AG10803 (cell line): ENCODE results near the gene TAOK2.

Experiments used
- DNase-seq: peaks from one replicate; pipeline ENCODE4 v3.0.0; 2010; ENCODE audit warnings: low read depth
- H3K4me3 ChIP-seq: 2 replicates; pipeline ENCODE4 v1.5.1; 2011; ENCODE audit warnings: mild to moderate bottlenecking, low read length, control low read depth
- CTCF ChIP-seq: conservative IDR thresholded peaks from 2 replicates; pipeline ENCODE4 v1.5.1; 2011; ENCODE audit warnings: mild to moderate bottlenecking, low read length, control low read depth, inconsistent platforms

The TAOK2 gene

GRCh38 chr16:29977063-29977825 lies 3.6 kb downstream of the TAOK2 start:
- TF ChIP-seq CTCF = no peak
- H3K4me3 ChIP-seq = no peak overlapping the region

GRCh38 chr16:29978081-29978480 lies 4.4 kb downstream of the TAOK2 start:
- no peak for TF ChIP-seq CTCF
- no peak overlapping the region for H3K4me3 ChIP-seq
- no peak for DNase-seq

More at GRCh38 chr16:29977063-29977825, 3.6 kb downstream of the TAOK2 start:
- DNase-seq = no peak

- DNase-seq = no peak
Measured at GRCh38 chr16:29978564-29979270, 5.0 kb downstream of the TAOK2 start.

GRCh38 chr16:29982560-29983419 lies 9.1 kb downstream of the TAOK2 start:
- no peak for DNase-seq
- no peak for TF ChIP-seq CTCF
- H3K4me3 ChIP-seq = no peak overlapping the region

More at GRCh38 chr16:29978564-29979270, 5.0 kb downstream of the TAOK2 start:
- no peak for TF ChIP-seq CTCF
- H3K4me3 ChIP-seq = no peak overlapping the region

GRCh38 chr16:29983420-29984136 lies 9.9 kb downstream of the TAOK2 start:
- peak; percentile 52 for DNase-seq
- H3K4me3 ChIP-seq = no peak overlapping the region
- TF ChIP-seq CTCF = no peak

- DNase-seq = no peak
- TF ChIP-seq CTCF = no peak
Measured at GRCh38 chr16:29984137-29984763, 10.6 kb downstream of the TAOK2 start.

More at GRCh38 chr16:29984137-29984763, 10.6 kb downstream of the TAOK2 start:
- no peak overlapping the region for H3K4me3 ChIP-seq
